Psoas muscle (tissue), 8 donors: Measurements from ENCODE around the gene FSD1. TPM values are rescaled to one million over a fixed set of nuclear protein-coding genes. Genes with fewer than 3 reads are reported as not detected.

Experiments
- ATAC-seq, 4 donors: fragments of 200-7000 bp; cut with Tn5 transposase; one replicate each; pipeline ENCODE4 v1.9.1; 2020; ENCODE audit warnings: moderate library complexity in 3 of 4, mild to moderate bottlenecking in 2 of 4
- DNase-seq, 2 donors: peaks; one replicate each; pipeline ENCODE4 v3.0.0-alpha.2; 2020
- H3K27ac ChIP-seq: fragments of 200-600 bp; one replicate; pipeline ENCODE4 v1.8.0; 2022
- H3K27me3 ChIP-seq, 3 donors: fragments of 200-600 bp in 1 of 3; one replicate each; pipeline versions ENCODE4 v1.6.1 to v1.8.0; 2013 to 2022; ENCODE audit warnings: low read length in 2 of 3, mild to moderate bottlenecking in 2 of 3, moderate library complexity in 1 of 3; ENCODE audit not compliant: insufficient read depth in 3 of 3
- H3K36me3 ChIP-seq, 2 donors: fragments of 200-600 bp in 1 of 2; one replicate each; pipeline versions ENCODE4 v1.6.1 to v1.8.0; 2013 to 2022; ENCODE audit warnings: low read depth in 1 of 2, mild to moderate bottlenecking in 1 of 2, moderate library complexity in 1 of 2; ENCODE audit not compliant: insufficient read depth in 1 of 2
- H3K4me1 ChIP-seq: fragments of 200-600 bp; one replicate; pipeline ENCODE4 v1.8.0; 2022
- H3K4me3 ChIP-seq: fragments of 200-600 bp; one replicate; pipeline ENCODE4 v1.8.0; 2022; ENCODE audit warnings: mild to moderate bottlenecking
- H3K9me3 ChIP-seq: fragments of 200-600 bp; one replicate; pipeline ENCODE4 v1.8.0; 2022
- WGBS, 3 donors: extraction: QIAGEN DNeasy Blood & Tissue Kit; methylation state at CpG; one replicate each; pipeline versions ENCODE4 v1.1.6 to v1.1.7; 2013; 5-methylcytosine and 5-hydroxymethylcytosine counted together
- intact Hi-C, 2 donors: fragments of 100-400 bp; cut with DNase I; formaldehyde crosslinking; loops; one replicate each; pipeline versions ENCODE4 v1.11.0 to v1.14.2; 2022
- polyA plus RNA-seq, 3 donors: library from polyadenylated mRNA; stranded (reverse); fragments of 200-250 nt; gene quantifications; one replicate each; pipeline ENCODE4 v1.2.3, GENCODE V29; 2013
- total RNA-seq, 4 donors: library from RNA; stranded (reverse); fragmentation: NEBNext Ultra II Directional in 2 of 4; extraction: Animal tissue kit (Norgen Biotek cat#: 25700) in 2 of 4; gene quantifications; one replicate each; pipeline versions ENCODE4 v1.2.1 to v1.2.4, GENCODE V29; 2021 to 2023
- TF ChIP-seq, protein P1 (sequence below): fragments of 200-600 bp; IDR thresholded peaks from one replicate; pipeline ENCODE4 v1.8.0; 2022; ENCODE audit warnings: antibody characterized with exemption
- donor health status: healthy with polysubstance abuse.
- donor health status: DM: no; HTN: no; CAD: no; lungs with moderate emphysema.
- donor health status: Bipolar disorder and iron deficiency.
- donor health status: healthy.
- donor health status: DM: yes; HTN: yes; CAD: no.
- donor health status: DM: no; HTN: no; CAD: no.
- donor health status: DM: no; HTN: no; CAD: no.
- donor health status: DM: yes; HTN: yes; CAD: no.

FSD1 gene
- total and polyA plus RNA-seq, 7 donors = 0.08 TPM; not detected in 6

DNA sequence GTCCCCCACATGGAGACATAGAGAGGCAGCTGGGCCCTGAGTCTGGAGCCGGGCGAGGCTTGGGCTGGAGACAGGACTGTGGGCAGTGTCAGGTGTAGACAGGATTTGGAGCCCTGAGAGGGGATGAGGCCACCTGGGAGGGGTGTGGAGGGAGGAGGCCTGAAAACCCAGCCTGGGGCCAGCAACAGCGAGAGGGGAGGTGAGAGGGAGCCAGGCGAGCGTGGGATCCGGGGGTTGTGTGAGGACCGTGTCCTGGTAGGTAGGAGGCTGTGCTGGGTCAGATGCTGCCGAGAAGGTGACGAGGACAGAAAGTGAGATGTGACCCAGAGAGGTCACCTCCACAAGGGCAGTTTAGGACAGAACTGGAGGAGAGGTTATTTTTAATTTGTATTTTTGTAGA, 46.3 kb downstream of the FSD1 start:
- 91 to 97% (median 95%) methylated on average over 9 of the region's 9 CpGs for WGBS, 3 donors

DNA sequence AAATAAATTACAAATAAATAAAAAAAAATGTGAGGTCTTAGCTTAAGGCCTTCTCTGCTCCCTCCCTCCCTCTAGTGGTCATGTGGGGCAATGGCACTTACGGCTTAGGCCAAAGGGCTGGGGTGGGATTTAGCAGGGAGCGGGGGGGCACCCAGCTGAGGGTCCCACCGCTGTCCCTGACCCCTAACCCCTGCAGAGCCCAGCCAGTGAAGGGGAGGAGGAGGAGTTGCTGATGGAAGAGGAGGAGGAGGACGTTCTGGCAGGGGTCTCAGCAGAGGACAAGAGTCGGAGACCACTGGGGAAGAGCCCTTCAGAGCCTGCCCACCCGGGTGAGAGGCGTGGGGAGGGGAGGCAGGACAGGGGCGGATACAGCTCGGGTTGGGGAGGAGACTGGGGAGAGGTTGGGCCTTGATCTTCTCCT, 48.3 kb downstream of the FSD1 start:
- no peak overlapping the region for H3K4me3 ChIP-seq
- intact Hi-C loops = no loop called here
- no peak overlapping the region for H3K27ac ChIP-seq
- H3K4me1 ChIP-seq = no peaks in the 10 kb centered on the region
- TF ChIP-seq, protein P1, sequence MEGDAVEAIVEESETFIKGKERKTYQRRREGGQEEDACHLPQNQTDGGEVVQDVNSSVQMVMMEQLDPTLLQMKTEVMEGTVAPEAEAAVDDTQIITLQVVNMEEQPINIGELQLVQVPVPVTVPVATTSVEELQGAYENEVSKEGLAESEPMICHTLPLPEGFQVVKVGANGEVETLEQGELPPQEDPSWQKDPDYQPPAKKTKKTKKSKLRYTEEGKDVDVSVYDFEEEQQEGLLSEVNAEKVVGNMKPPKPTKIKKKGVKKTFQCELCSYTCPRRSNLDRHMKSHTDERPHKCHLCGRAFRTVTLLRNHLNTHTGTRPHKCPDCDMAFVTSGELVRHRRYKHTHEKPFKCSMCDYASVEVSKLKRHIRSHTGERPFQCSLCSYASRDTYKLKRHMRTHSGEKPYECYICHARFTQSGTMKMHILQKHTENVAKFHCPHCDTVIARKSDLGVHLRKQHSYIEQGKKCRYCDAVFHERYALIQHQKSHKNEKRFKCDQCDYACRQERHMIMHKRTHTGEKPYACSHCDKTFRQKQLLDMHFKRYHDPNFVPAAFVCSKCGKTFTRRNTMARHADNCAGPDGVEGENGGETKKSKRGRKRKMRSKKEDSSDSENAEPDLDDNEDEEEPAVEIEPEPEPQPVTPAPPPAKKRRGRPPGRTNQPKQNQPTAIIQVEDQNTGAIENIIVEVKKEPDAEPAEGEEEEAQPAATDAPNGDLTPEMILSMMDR = peak; percentile 77
- H3K36me3 ChIP-seq = peaks cover 0 to under 1% of the 10 kb centered on the region in 2 donors
- ATAC-seq (peak; percentile 50 to 75 (median 60)), DNase-seq (no peak)
- H3K9me3 ChIP-seq = no peaks in the 10 kb centered on the region
- no peaks in the 10 kb centered on the region for H3K27me3 ChIP-seq
- WGBS, 3 donors = 26 to 44% (median 32%) methylated on average over 8 to 9 of the region's 9 CpGs

More for the DNA sequence above, 46.3 kb downstream of the FSD1 start:
- Histone ChIP-seq H3K9me3 (no peaks in the 10 kb centered on the region), H3K4me1 (no peaks in the 10 kb centered on the region), H3K4me3 (no peak overlapping the region), H3K27ac (no peak overlapping the region), H3K36me3 (peaks cover 0 to 17% of the 10 kb centered on the region in 2 donors), H3K27me3 (no peaks in the 10 kb centered on the region)
- intact Hi-C loops = loop anchor here in 1 of 2 donors (2.0 kb wide), 1 partner anchor 82 kb away; no protein-coding TSS in a partner anchor
- TF ChIP-seq, protein P1 = no peak
- DNase-seq (no peak), ATAC-seq (peak in 1 of 4 donors; percentile 5)

DNA sequence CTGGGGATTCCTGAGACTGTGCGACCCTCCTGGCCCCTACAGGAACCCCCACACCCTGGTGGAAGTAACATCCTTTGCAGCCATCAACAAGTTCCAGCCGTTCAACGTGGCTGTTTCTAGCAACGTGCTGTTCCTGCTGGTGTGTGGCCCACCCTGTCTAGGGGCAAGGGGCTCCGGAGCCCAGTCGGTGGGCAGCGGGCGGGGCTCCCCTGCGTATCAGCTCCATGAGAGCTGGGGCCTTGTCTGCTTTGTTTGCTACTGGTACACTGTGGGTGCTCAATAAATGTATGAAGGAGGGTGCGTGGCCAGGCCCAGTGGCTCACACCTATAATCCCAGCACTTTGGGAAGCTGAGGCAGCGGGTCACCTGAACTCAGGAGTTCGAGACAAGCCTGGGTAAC, 49.9 kb downstream of the FSD1 start:
- no peak for ATAC-seq
- 87 to 89% (median 88%) methylated on average over 12 of the region's 12 CpGs for WGBS, 3 donors
- DNase-seq = no peak
- Histone ChIP-seq H3K27me3 (no peaks in the 10 kb centered on the region), H3K4me3 (no peak overlapping the region), H3K36me3 (peaks cover 0 to 14% of the 10 kb centered on the region in 2 donors), H3K9me3 (no peaks in the 10 kb centered on the region), H3K27ac (no peak overlapping the region), H3K4me1 (no peaks in the 10 kb centered on the region)
- intact Hi-C loops = loop anchor here in 1 of 2 donors (2.0 kb wide), 1 partner anchor 87 kb away; no protein-coding TSS in a partner anchor
- TF ChIP-seq, protein P1 = no peak

DNA sequence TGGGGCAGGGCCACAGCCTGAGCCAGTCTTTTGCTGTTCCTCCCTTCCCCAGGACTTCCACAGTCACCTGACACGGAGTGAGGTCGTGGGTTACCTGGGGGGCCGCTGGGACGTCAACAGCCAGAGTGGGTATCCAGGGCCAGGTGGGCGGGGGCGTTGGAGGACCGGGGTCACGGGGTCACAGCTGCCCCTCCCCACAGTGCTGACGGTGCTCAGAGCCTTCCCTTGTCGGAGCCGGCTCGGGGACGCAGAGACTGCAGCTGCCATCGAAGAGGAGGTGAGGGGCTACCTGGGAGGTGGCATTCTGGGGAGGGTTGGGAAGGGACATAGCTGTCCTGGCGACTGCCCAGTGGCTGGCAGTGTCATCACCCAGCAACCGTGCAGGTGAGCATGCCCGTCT, 50.5 kb downstream of the FSD1 start:
- H3K4me1 ChIP-seq = no peaks in the 10 kb centered on the region
- H3K27me3 ChIP-seq = no peaks in the 10 kb centered on the region
- TF ChIP-seq, protein P1 = no peak
- intact Hi-C loops = loop anchor here in 1 of 2 donors (2.0 kb wide), 1 partner anchor 88 kb away; no protein-coding TSS in a partner anchor
- no peak for ATAC-seq
- peaks cover 0 to 21% of the 10 kb centered on the region in 2 donors for H3K36me3 ChIP-seq
- no peak overlapping the region for H3K27ac ChIP-seq
- H3K4me3 ChIP-seq = no peak overlapping the region
- WGBS, 3 donors = 77 to 81% (median 80%) methylated on average over 14 to 17 of the region's 17 CpGs
- DNase-seq = no peak
- H3K9me3 ChIP-seq = no peaks in the 10 kb centered on the region
